ENCODE results near the gene TEX36.

TEX36 gene

DNA sequence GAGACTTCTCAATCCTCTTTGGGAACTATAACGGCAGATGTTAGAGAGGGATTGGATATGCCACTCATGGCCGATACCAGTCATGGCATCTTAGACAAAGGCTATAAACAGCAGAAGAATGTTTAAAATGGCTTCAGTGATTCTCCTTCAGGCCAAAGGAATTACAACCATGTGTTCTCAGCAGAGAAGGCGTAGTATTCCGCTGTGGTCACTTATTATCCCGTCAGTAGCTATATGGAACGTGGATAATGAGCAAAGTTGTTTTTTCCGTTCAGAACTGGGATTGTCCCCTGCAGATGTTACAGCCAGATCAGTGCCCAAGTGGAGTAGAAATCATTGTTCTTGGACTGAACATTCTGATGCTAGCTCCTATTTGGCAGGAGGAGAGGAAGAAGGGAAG is 43.1 kb downstream of the TEX36 start:
- TF ChIP-seq POLR2A (IDR thresholded peaks at IDR 0.05; ENCODE audit: low read depth, low read length): no peak
- TF ChIP-seq TAF1 (IDR thresholded peaks at IDR 0.05; ENCODE audit: low read depth, low read length): no peak
- TF ChIP-seq SPI1 (IDR thresholded peaks at IDR 0.05; ENCODE audit: low read depth, low read length): no peak
- no peak for TF ChIP-seq PAX5 (IDR thresholded peaks at IDR 0.05; ENCODE audit: insufficient read depth, low read length, severe bottlenecking)
- no peak for TF ChIP-seq POU2F2 (IDR thresholded peaks at IDR 0.05; ENCODE audit: low read depth, low read length)
- no peak for TF ChIP-seq POLR2AphosphoS5 (IDR thresholded peaks at IDR 0.05; ENCODE audit: low read depth, low read length)
- DNase-seq (ENCODE audit: insufficient read length, low spot score) (no peak), FAIRE-seq (no peak)

GRCh38 chr10:125638555-125638954 is 44.4 kb downstream of the TEX36 start:
- no peak for DNase-seq (ENCODE audit: insufficient read length, low spot score)
- no peak for TF ChIP-seq POU2F2 (IDR thresholded peaks at IDR 0.05; ENCODE audit: low read depth, low read length)
- no peak for TF ChIP-seq POLR2A (IDR thresholded peaks at IDR 0.05; ENCODE audit: low read depth, low read length)
- TF ChIP-seq PAX5 (IDR thresholded peaks at IDR 0.05; ENCODE audit: insufficient read depth, low read length, severe bottlenecking): no peak
- no peak for FAIRE-seq

GRCh38 chr10:125637496-125637895 is 45.5 kb downstream of the TEX36 start:
- FAIRE-seq (no peak), DNase-seq (ENCODE audit: insufficient read length, low spot score) (no peak)
- TF ChIP-seq TAF1 (IDR thresholded peaks at IDR 0.05; ENCODE audit: low read depth, low read length) (no peak), SPI1 (IDR thresholded peaks at IDR 0.05; ENCODE audit: low read depth, low read length) (no peak), POU2F2 (IDR thresholded peaks at IDR 0.05; ENCODE audit: low read depth, low read length) (no peak), POLR2A (IDR thresholded peaks at IDR 0.05; ENCODE audit: low read depth, low read length) (no peak), PAX5 (IDR thresholded peaks at IDR 0.05; ENCODE audit: insufficient read depth, low read length, severe bottlenecking) (no peak), POLR2AphosphoS5 (IDR thresholded peaks at IDR 0.05; ENCODE audit: low read depth, low read length) (no peak)

GRCh38 chr10:125634606-125635005 is 48.4 kb downstream of the TEX36 start:
- TF ChIP-seq SPI1 (IDR thresholded peaks at IDR 0.05; ENCODE audit: low read depth, low read length) (no peak), POLR2AphosphoS5 (IDR thresholded peaks at IDR 0.05; ENCODE audit: low read depth, low read length) (no peak), POU2F2 (IDR thresholded peaks at IDR 0.05; ENCODE audit: low read depth, low read length) (no peak), POLR2A (IDR thresholded peaks at IDR 0.05; ENCODE audit: low read depth, low read length) (no peak), PAX5 (IDR thresholded peaks at IDR 0.05; ENCODE audit: insufficient read depth, low read length, severe bottlenecking) (no peak), TAF1 (IDR thresholded peaks at IDR 0.05; ENCODE audit: low read depth, low read length) (no peak)
- DNase-seq (ENCODE audit: insufficient read length, low spot score): no peak
- no peak for FAIRE-seq

GRCh38 chr10:125633517-125633999 is 49.4 kb downstream of the TEX36 start:
- no peak for DNase-seq (ENCODE audit: insufficient read length, low spot score)
- no peak for TF ChIP-seq SPI1 (IDR thresholded peaks at IDR 0.05; ENCODE audit: low read depth, low read length)
- TF ChIP-seq POLR2A (IDR thresholded peaks at IDR 0.05; ENCODE audit: low read depth, low read length): no peak
- TF ChIP-seq TAF1 (IDR thresholded peaks at IDR 0.05; ENCODE audit: low read depth, low read length): no peak
- no peak for TF ChIP-seq POU2F2 (IDR thresholded peaks at IDR 0.05; ENCODE audit: low read depth, low read length)
- TF ChIP-seq POLR2AphosphoS5 (IDR thresholded peaks at IDR 0.05; ENCODE audit: low read depth, low read length): no peak
- TF ChIP-seq PAX5 (IDR thresholded peaks at IDR 0.05; ENCODE audit: insufficient read depth, low read length, severe bottlenecking): no peak
- FAIRE-seq: no peak

GRCh38 chr10:125631806-125632205 is 51.2 kb downstream of the TEX36 start:
- no peak for DNase-seq (ENCODE audit: insufficient read length, low spot score)
- TF ChIP-seq POU2F2 (IDR thresholded peaks at IDR 0.05; ENCODE audit: low read depth, low read length) (no peak), PAX5 (IDR thresholded peaks at IDR 0.05; ENCODE audit: insufficient read depth, low read length, severe bottlenecking) (no peak), POLR2AphosphoS5 (IDR thresholded peaks at IDR 0.05; ENCODE audit: low read depth, low read length) (no peak), POLR2A (IDR thresholded peaks at IDR 0.05; ENCODE audit: low read depth, low read length) (no peak), TAF1 (IDR thresholded peaks at IDR 0.05; ENCODE audit: low read depth, low read length) (no peak), SPI1 (IDR thresholded peaks at IDR 0.05; ENCODE audit: low read depth, low read length) (no peak)
- FAIRE-seq: no peak

- DNase-seq (ENCODE audit: insufficient read length, low spot score) (peak; percentile 22), FAIRE-seq (peak; percentile 47)
- TF ChIP-seq TAF1 (IDR thresholded peaks at IDR 0.05; ENCODE audit: low read depth, low read length) (no peak), POLR2A (IDR thresholded peaks at IDR 0.05; ENCODE audit: low read depth, low read length) (no peak), POLR2AphosphoS5 (IDR thresholded peaks at IDR 0.05; ENCODE audit: low read depth, low read length) (no peak)
Observed at GRCh38 chr10:125629758-125630376, 53.1 kb downstream of the TEX36 start.

- FAIRE-seq (no peak), DNase-seq (ENCODE audit: insufficient read length, low spot score) (no peak)
- TF ChIP-seq SPI1 (IDR thresholded peaks at IDR 0.05; ENCODE audit: low read depth, low read length) (no peak), TAF1 (IDR thresholded peaks at IDR 0.05; ENCODE audit: low read depth, low read length) (no peak), PAX5 (IDR thresholded peaks at IDR 0.05; ENCODE audit: insufficient read depth, low read length, severe bottlenecking) (no peak), POLR2A (IDR thresholded peaks at IDR 0.05; ENCODE audit: low read depth, low read length) (no peak), POU2F2 (IDR thresholded peaks at IDR 0.05; ENCODE audit: low read depth, low read length) (no peak)
Observed at GRCh38 chr10:125628104-125629049, 54.6 kb downstream of the TEX36 start.

- FAIRE-seq (no peak), DNase-seq (ENCODE audit: insufficient read length, low spot score) (no peak)
- TF ChIP-seq TAF1 (IDR thresholded peaks at IDR 0.05; ENCODE audit: low read depth, low read length) (no peak), PAX5 (IDR thresholded peaks at IDR 0.05; ENCODE audit: insufficient read depth, low read length, severe bottlenecking) (no peak), POLR2AphosphoS5 (IDR thresholded peaks at IDR 0.05; ENCODE audit: low read depth, low read length) (no peak), POU2F2 (IDR thresholded peaks at IDR 0.05; ENCODE audit: low read depth, low read length) (no peak), SPI1 (IDR thresholded peaks at IDR 0.05; ENCODE audit: low read depth, low read length) (no peak), POLR2A (IDR thresholded peaks at IDR 0.05; ENCODE audit: low read depth, low read length) (no peak)
Observed at GRCh38 chr10:125627646-125628045, 55.3 kb downstream of the TEX36 start.

Measured in GM12891 (cell line).